DOHH2 (cell line): ENCODE measurements around the gene JCAD.

Experiments used
- H3F3A ChIP-seq: fragments of 200-600 bp; sonication (generic), shearing (Covaris generic); 2 replicates; pipeline ENCODE4 v1.6.0; 2016; ENCODE audit warnings: antibody characterized with exemption, mild to moderate bottlenecking; ENCODE audit not compliant: control insufficient read depth, insufficient read depth
- H3K27ac ChIP-seq: fragments of 200-600 bp; sonication (generic); 2 replicates; pipeline ENCODE4 v1.5.1; 2014; ENCODE audit warnings: low read depth, mild to moderate bottlenecking, low read length, moderate library complexity
- H3K27me3 ChIP-seq: fragments of 200-600 bp; sonication (generic); 2 replicates; pipeline ENCODE4 v1.6.1; 2014; ENCODE audit warnings: mild to moderate bottlenecking, low read length, mixed read lengths; ENCODE audit not compliant: control insufficient read depth
- H3K36me3 ChIP-seq: fragments of 200-600 bp; sonication (generic); 2 replicates; pipeline ENCODE4 v1.6.1; 2014; ENCODE audit warnings: mild to moderate bottlenecking, low read length, moderate library complexity, mixed read lengths; ENCODE audit not compliant: control insufficient read depth
- H3K4me1 ChIP-seq: fragments of 200-600 bp; sonication (generic); 2 replicates; pipeline ENCODE4 v1.6.1; 2014; ENCODE audit warnings: mild to moderate bottlenecking, low read length, mixed read lengths; ENCODE audit not compliant: control insufficient read depth
- H3K4me2 ChIP-seq: fragments of 200-600 bp; sonication (generic); 2 replicates; pipeline ENCODE4 v1.6.0; 2014; ENCODE audit warnings: mild to moderate bottlenecking, low read length, moderate library complexity
- H3K4me3 ChIP-seq: fragments of 200-600 bp; sonication (generic); 2 replicates; pipeline ENCODE4 v1.5.1; 2014; ENCODE audit warnings: mild to moderate bottlenecking, low read length, mixed read lengths
- H3K79me2 ChIP-seq: fragments of 200-600 bp; sonication (generic); 2 replicates; pipeline ENCODE4 v1.6.1; 2014; ENCODE audit warnings: mild to moderate bottlenecking, low read length, mixed read lengths; ENCODE audit not compliant: control insufficient read depth
- H3K9me2 ChIP-seq: fragments of 200-600 bp; sonication (generic); replicated peaks from 2 replicates; pipeline ENCODE4 v1.6.1; 2014; ENCODE audit warnings: mild to moderate bottlenecking, low read length, mixed read lengths; ENCODE audit not compliant: control insufficient read depth
- H3K9me3 ChIP-seq: fragments of 200-600 bp; sonication (generic); 2 replicates; pipeline ENCODE4 v1.6.1; 2014; ENCODE audit warnings: antibody characterized with exemption, low read length, mixed read lengths; ENCODE audit not compliant: control insufficient read depth, insufficient read depth
- H4K20me1 ChIP-seq: fragments of 200-600 bp; sonication (generic); 2 replicates; pipeline ENCODE4 v1.6.0; 2014; ENCODE audit warnings: low read depth, mild to moderate bottlenecking, antibody characterized with exemption, low read length, moderate library complexity; ENCODE audit not compliant: control insufficient read depth, insufficient read depth
- CTCF ChIP-seq: fragments of 200-600 bp; sonication (generic); IDR thresholded peaks from one replicate; pipeline ENCODE4 v1.5.1; 2014; ENCODE audit warnings: antibody characterized with exemption, mild to moderate bottlenecking, low read depth, low read length; ENCODE audit not compliant: poor library complexity, severe bottlenecking
- EZH2phosphoT487 ChIP-seq: fragments of 200-600 bp; sonication (generic); IDR thresholded peaks from 2 replicates; pipeline ENCODE4 v1.6.1; 2017; ENCODE audit warnings: borderline replicate concordance, mild to moderate bottlenecking, antibody characterized with exemption, low read length, moderate library complexity, mixed read lengths

JCAD gene

GRCh38 chr10:30095631-30096422 lies 36.4 kb upstream of the JCAD start:
- Histone ChIP-seq H3K9me2 (no peaks in the 10 kb centered on the region), H3F3A (no peaks in the 10 kb centered on the region), H3K27me3 (no peaks in the 10 kb centered on the region), H3K4me3 (no peak overlapping the region), H3K79me2 (no peaks in the 10 kb centered on the region), H4K20me1 (no peaks in the 10 kb centered on the region), H3K4me2 (no peak overlapping the region), H3K36me3 (no peaks in the 10 kb centered on the region), H3K9me3 (no peaks in the 10 kb centered on the region), H3K4me1 (no peaks in the 10 kb centered on the region), H3K27ac (no peak overlapping the region)
- TF ChIP-seq CTCF (no peak), EZH2phosphoT487 (no peak)

DNA sequence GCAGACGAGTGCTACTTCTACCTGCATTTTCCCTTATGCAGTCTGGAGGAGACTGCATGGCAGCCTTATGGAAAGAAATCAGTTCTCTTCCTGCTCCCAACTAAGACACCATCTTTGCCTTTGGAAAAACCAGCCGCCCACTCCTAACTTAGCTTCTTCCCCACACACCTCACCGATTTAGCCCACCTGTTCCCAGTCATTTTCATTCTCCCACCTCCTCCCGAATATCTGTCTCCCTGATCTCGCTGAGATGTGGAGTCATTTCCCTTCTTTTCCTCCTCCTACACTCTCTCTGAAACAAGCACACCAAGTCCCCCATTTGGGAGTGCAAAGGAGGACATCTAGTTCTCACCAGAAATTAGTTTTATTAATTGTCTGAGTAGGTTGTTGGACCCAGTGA lies 35.2 kb upstream of the JCAD start:
- Histone ChIP-seq H3K36me3 (no peaks in the 10 kb centered on the region), H3K9me3 (no peaks in the 10 kb centered on the region), H3K9me2 (no peaks in the 10 kb centered on the region), H3K4me3 (no peak overlapping the region), H3K27me3 (no peaks in the 10 kb centered on the region), H3K4me2 (no peak overlapping the region), H4K20me1 (no peaks in the 10 kb centered on the region), H3F3A (no peaks in the 10 kb centered on the region), H3K79me2 (no peaks in the 10 kb centered on the region), H3K4me1 (no peaks in the 10 kb centered on the region), H3K27ac (no peak overlapping the region)
- TF ChIP-seq EZH2phosphoT487 (no peak), CTCF (no peak)

GRCh38 chr10:30093303-30093950 lies 34.0 kb upstream of the JCAD start:
- no peak overlapping the region for H3K4me2 ChIP-seq
- H3K27me3 ChIP-seq: no peaks in the 10 kb centered on the region
- H3K9me2 ChIP-seq: no peaks in the 10 kb centered on the region
- H3K27ac ChIP-seq: no peak overlapping the region
- H3K36me3 ChIP-seq: no peaks in the 10 kb centered on the region
- H3K79me2 ChIP-seq: no peaks in the 10 kb centered on the region
- H3F3A ChIP-seq: no peaks in the 10 kb centered on the region
- no peaks in the 10 kb centered on the region for H4K20me1 ChIP-seq
- no peak overlapping the region for H3K4me3 ChIP-seq
- H3K4me1 ChIP-seq: no peaks in the 10 kb centered on the region
- TF ChIP-seq EZH2phosphoT487 (no peak), CTCF (no peak)
- no peaks in the 10 kb centered on the region for H3K9me3 ChIP-seq
